ENCODE measurements around the gene AGRN.
"Not testable (repeated sequence)": the region's sequence is repeated elsewhere in the genome, so short reads cannot be mapped to it uniquely, and the experiment has no call there.

The AGRN gene

DNA sequence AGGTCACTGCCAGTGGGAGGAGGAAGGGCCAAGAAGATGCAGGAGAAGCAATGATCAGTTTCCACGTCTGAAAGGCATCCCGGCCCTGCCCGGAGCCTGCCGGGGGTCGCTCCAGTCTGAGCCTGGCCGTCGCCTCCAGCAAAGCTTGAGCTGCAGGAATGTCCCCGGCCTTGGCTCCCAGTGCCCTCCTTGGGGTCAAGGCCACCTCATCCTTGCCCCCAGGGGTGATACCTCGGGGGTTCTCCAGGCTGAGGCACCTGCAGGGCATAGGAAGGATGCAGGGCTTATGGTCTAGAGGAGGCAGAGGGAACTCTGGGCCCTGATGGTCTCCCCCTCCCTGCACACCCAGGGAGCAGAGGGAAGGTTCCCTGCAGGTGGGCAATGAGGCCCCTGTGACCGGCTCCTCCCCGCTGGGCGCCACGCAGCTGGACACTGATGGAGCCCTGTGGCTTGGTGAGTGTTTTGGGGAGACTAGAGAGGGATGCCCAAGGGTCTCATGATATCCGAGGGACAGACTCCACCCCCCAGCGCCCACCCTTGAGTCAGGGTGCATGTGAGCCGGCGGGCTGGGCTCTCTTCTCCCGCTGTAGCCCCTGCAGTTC lies 34.3 kb downstream of the AGRN start:
- H3K4me3 ChIP-seq (ENCODE audit: low read length) = no peak overlapping the region

DNA sequence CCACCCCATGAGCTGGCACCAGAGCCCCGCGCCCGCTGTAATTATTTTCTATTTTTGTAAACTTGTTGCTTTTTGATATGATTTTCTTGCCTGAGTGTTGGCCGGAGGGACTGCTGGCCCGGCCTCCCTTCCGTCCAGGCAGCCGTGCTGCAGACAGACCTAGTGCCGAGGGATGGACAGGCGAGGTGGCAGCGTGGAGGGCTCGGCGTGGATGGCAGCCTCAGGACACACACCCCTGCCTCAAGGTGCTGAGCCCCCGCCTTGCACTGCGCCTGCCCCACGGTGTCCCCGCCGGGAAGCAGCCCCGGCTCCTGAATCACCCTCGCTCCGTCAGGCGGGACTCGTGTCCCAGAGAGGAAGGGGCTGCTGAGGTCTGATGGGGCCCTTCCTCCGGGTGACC lies 35.1 kb downstream of the AGRN start:
- H3K4me3 ChIP-seq (ENCODE audit: low read length) = no peak overlapping the region
- TF ChIP-seq, protein P1, sequence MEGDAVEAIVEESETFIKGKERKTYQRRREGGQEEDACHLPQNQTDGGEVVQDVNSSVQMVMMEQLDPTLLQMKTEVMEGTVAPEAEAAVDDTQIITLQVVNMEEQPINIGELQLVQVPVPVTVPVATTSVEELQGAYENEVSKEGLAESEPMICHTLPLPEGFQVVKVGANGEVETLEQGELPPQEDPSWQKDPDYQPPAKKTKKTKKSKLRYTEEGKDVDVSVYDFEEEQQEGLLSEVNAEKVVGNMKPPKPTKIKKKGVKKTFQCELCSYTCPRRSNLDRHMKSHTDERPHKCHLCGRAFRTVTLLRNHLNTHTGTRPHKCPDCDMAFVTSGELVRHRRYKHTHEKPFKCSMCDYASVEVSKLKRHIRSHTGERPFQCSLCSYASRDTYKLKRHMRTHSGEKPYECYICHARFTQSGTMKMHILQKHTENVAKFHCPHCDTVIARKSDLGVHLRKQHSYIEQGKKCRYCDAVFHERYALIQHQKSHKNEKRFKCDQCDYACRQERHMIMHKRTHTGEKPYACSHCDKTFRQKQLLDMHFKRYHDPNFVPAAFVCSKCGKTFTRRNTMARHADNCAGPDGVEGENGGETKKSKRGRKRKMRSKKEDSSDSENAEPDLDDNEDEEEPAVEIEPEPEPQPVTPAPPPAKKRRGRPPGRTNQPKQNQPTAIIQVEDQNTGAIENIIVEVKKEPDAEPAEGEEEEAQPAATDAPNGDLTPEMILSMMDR (conservative IDR thresholded peaks at IDR 0.05; ENCODE audit: low read depth, low read length) = no peak
- no peak for DNase-seq (ENCODE audit: low read depth)

More for the DNA sequence above, 34.3 kb downstream of the AGRN start:
- TF ChIP-seq, protein P1 (conservative IDR thresholded peaks at IDR 0.05; ENCODE audit: low read depth, low read length) = no peak
- no peak for DNase-seq (ENCODE audit: low read depth)

DNA sequence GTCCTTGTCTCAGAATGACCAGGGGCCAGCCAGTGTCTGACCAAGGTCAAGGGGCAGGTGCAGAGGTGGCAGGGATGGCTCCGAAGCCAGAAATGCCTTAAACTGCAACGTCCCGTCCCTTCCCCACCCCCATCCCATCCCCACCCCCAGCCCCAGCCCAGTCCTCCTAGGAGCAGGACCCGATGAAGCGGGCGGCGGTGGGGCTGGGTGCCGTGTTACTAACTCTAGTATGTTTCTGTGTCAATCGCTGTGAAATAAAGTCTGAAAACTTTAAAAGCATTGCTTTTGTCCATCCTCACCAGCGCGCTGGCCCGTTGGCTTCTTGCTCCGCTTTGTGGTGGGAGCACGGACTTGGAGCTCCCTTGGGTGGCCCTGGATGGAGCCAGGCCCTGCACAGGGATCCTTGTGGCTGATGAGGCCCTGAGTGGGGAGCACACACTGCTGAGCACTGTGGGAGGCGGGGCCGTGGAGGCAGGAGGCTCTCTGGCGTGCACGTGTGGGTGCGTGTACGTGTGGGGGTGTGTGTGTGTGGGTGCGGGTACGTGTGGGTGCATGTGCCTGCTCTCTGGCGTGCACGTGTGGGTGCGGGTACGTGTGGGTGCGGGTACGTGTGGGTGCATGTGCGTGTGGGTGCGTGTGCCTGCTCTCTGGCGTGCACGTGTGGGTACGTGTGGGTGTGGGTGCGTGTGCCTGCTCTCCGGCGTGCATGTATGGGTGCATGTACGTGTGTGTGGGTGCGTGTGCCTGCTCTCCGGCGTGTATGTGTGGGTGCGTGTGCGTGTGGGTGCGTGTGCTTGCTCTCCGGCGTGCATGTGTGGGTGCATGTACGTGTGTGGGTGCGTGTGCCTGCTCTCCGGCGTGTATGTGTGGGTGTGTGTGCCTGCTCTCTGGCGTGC lies 36.2 kb downstream of the AGRN start:
- DNase-seq (ENCODE audit: low read depth) = no peak
- TF ChIP-seq, protein P1 (conservative IDR thresholded peaks at IDR 0.05; ENCODE audit: low read depth, low read length) = no peak
- no peak overlapping the region for H3K4me3 ChIP-seq (ENCODE audit: low read length)

DNA sequence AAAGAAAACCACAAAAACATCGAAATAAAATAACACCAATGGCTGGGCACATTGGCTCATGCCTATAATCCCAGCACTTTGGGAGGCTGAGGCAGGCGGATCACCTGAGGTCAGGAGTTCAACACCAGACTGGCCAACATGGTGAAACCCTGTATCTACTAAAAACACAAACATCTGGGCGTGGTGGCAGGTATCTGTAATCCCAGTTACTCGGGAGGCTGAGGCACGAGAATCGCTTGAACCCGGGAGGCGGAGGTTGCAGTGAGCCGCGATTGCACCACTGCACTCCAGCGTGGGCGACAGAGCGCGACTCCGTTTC lies 37.8 kb downstream of the AGRN start:
- not testable (repeated sequence) for DNase-seq (ENCODE audit: low read depth); H3K4me3 ChIP-seq (ENCODE audit: low read length)

DNA sequence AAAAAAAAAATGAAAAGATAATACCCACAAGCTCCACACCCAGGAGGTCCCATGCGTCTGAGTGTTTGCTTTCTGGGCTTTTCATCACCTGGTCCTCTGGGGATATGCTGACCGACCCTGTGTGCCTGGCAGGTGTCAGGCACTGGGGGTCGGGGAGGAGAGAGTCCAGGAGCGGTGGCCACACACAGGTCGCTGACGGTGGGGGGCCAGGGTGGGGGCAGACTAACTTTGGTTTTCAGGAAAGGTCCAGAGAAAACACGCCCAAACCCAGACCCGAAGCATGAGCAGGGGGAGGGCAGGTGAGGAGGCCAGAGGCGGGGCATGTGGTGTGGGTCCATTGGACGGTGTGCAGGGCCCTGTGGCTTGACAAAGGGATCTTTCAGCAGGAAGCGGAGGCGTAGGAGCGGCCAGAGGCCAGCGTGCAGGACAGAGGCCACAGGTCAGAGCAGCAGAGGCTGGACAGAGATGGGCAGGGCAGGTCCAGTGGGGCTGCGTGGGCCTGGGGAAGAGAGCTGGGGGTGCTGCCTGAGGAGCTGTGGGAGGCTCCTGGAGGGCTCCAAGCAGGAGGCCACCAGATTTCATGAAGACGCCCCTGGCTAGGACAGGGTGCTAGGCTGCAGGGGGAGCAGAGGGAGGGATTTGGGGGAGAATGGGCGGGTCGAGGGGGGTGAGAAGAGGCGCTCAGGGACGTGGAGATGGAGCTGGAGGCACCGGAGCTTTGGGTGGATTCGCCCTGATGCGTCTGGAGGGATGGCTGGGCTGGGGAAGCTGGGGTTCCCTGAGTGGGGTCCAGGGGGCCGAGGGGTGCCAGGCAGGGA lies 38.4 kb downstream of the AGRN start:
- TF ChIP-seq, protein P1 (conservative IDR thresholded peaks at IDR 0.05; ENCODE audit: low read depth, low read length) = no peak
- no peak overlapping the region for H3K4me3 ChIP-seq (ENCODE audit: low read length)
- no peak for DNase-seq (ENCODE audit: low read depth)

DNA sequence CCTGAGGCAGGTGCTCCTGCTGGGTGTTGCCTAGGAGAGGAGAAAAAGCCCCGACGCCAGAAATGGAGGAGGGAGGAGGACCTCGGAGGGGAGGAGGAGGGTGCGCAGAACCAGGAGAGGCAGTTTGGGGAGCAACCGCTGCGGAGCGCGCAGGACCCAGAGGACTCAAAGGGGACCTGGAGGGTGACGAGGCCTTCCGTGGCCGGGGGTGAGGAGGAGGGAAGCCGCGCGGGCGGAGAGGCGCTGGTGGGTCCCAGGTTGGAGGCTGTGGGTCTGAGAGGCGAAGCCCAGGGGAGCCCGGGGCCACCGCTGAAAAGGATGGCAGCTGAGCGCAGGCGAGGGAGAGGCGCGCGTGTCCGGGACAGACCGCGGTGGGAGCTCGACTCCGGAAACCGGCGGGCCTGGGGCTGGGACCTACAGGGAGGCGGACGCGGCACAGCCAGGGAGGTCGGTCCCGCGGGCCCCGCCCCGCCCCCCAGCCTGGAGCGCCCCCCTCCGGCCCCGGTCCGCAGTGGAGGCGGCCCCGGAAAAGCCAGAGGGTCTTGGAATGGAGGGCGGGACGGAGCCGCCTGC lies 39.1 kb downstream of the AGRN start:
- peak overlapping the region; percentile 53 for H3K4me3 ChIP-seq (ENCODE audit: low read length)
- TF ChIP-seq, protein P1 (conservative IDR thresholded peaks at IDR 0.05; ENCODE audit: low read depth, low read length) = no peak
- DNase-seq (ENCODE audit: low read depth) = no peak

All from retinal pigment epithelial cell (primary cell).